Lower lobe of right lung (tissue), 2 donors: Measurements from ENCODE around the gene FFAR1. TPM values are rescaled to one million over a fixed set of nuclear protein-coding genes. Genes with fewer than 3 reads are reported as not detected.

ENCODE experiments used
- ATAC-seq, 2 donors: fragments of 200-7000 bp; cut with Tn5 transposase; one replicate each; pipeline ENCODE4 v1.9.1; 2020 to 2022; ENCODE audit warnings: mild to moderate bottlenecking in 2 of 2, moderate library complexity in 2 of 2
- DNase-seq: peaks from one replicate; pipeline ENCODE4 v3.0.0-alpha.2; 2020
- H3K27ac ChIP-seq: fragments of 200-600 bp; one replicate; pipeline ENCODE4 v1.8.0; 2022
- H3K27me3 ChIP-seq: fragments of 200-600 bp; one replicate; pipeline ENCODE4 v1.8.0; 2022; ENCODE audit warnings: low read depth
- H3K36me3 ChIP-seq: fragments of 200-600 bp; one replicate; pipeline ENCODE4 v1.8.0; 2022; ENCODE audit warnings: mild to moderate bottlenecking
- H3K4me1 ChIP-seq: fragments of 200-600 bp; one replicate; pipeline ENCODE4 v1.8.0; 2022
- H3K4me3 ChIP-seq: fragments of 200-600 bp; one replicate; pipeline ENCODE4 v1.8.0; 2022; ENCODE audit warnings: mild to moderate bottlenecking
- H3K9me3 ChIP-seq: fragments of 200-600 bp; one replicate; pipeline ENCODE4 v1.8.0; 2022
- intact Hi-C: fragments of 100-400 bp; cut with DNase I; formaldehyde crosslinking; loops from one replicate; pipeline ENCODE4 v1.11.0; 2022
- total RNA-seq: library from RNA; stranded (reverse); fragmentation: NEBNext Ultra II Directional; extraction: Animal tissue kit (Norgen Biotek cat#: 25700); gene quantifications from one replicate; pipeline ENCODE4 v1.2.1, GENCODE V29; 2021
- TF ChIP-seq, protein P1 (sequence below): fragments of 200-600 bp; IDR thresholded peaks from one replicate; pipeline ENCODE4 v1.8.0; 2022; ENCODE audit warnings: antibody characterized with exemption, mild to moderate bottlenecking
- donor health status: DM: no; HTN: yes; CAD: no; lungs with severe emphysema.

Gene FFAR1
- total RNA-seq, 1 donor from 2014 or later: not detected

DNA sequence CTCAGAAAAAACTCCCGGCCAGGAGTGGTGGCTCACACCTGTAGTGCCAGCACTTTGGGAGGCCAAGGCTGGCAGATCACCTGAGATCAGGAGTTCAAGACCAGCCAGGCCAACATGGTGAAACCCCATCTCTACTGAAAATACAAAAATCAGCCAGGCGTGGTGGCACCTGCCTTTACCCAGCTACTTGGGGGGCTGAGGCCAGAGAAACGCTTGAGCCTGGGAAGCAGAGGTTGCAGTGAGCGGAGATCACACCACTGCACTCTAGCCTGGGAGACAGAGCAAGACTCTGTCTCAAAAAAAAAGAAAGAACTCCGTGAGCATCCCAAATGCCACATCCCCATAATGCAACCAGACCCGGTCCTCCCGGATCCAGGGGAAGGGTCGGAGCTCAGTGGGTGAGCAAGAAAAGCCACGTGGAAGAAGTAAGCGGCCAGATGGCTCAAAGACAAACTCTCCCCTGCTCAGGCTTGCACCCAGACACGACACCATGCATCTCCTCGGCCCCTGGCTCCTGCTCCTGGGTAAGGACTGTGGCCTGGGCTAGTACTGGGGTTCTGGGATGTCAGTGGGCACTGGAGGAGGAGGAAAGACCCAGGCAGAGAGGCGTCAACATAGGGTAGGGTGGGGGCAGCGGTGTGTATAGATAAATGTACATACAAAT, 16.0 kb upstream of the FFAR1 start:
- no peak for DNase-seq
- no peaks in the 10 kb centered on the region for H3K9me3 ChIP-seq
- TF ChIP-seq, protein P1, sequence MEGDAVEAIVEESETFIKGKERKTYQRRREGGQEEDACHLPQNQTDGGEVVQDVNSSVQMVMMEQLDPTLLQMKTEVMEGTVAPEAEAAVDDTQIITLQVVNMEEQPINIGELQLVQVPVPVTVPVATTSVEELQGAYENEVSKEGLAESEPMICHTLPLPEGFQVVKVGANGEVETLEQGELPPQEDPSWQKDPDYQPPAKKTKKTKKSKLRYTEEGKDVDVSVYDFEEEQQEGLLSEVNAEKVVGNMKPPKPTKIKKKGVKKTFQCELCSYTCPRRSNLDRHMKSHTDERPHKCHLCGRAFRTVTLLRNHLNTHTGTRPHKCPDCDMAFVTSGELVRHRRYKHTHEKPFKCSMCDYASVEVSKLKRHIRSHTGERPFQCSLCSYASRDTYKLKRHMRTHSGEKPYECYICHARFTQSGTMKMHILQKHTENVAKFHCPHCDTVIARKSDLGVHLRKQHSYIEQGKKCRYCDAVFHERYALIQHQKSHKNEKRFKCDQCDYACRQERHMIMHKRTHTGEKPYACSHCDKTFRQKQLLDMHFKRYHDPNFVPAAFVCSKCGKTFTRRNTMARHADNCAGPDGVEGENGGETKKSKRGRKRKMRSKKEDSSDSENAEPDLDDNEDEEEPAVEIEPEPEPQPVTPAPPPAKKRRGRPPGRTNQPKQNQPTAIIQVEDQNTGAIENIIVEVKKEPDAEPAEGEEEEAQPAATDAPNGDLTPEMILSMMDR: no peak
- H3K27me3 ChIP-seq: peaks cover 26% of the 10 kb centered on the region
- intact Hi-C loops: no loop called here
- H3K4me1 ChIP-seq: no peaks in the 10 kb centered on the region
- H3K4me3 ChIP-seq: no peak overlapping the region
- no peak for ATAC-seq
- no peaks in the 10 kb centered on the region for H3K36me3 ChIP-seq
- H3K27ac ChIP-seq: no peak overlapping the region

DNA sequence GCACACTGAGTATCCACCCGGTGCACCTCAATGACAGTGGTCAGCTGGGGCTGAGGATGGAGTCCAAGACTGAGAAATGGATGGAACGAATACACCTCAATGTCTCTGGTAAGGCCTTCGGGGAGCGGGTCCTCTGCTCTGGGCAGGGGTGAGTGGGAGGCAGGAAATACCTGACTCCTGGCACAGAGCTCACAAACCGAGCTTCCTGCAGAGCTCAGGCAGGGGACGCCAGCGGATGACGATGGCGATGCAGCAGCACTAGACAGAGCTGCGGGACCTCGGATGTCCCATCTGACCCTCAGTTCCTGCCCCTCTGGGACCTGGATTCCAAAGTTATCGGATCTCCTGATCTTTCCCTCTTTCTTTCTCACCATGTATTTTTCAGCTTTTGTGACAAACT, 14.9 kb upstream of the FFAR1 start:
- Histone ChIP-seq H3K27me3 (peaks cover 26% of the 10 kb centered on the region), H3K9me3 (no peaks in the 10 kb centered on the region), H3K4me1 (no peaks in the 10 kb centered on the region), H3K36me3 (no peaks in the 10 kb centered on the region), H3K4me3 (no peak overlapping the region), H3K27ac (no peak overlapping the region)
- intact Hi-C loops: no loop called here
- ATAC-seq (no peak), DNase-seq (no peak)
- TF ChIP-seq, protein P1: no peak

DNA sequence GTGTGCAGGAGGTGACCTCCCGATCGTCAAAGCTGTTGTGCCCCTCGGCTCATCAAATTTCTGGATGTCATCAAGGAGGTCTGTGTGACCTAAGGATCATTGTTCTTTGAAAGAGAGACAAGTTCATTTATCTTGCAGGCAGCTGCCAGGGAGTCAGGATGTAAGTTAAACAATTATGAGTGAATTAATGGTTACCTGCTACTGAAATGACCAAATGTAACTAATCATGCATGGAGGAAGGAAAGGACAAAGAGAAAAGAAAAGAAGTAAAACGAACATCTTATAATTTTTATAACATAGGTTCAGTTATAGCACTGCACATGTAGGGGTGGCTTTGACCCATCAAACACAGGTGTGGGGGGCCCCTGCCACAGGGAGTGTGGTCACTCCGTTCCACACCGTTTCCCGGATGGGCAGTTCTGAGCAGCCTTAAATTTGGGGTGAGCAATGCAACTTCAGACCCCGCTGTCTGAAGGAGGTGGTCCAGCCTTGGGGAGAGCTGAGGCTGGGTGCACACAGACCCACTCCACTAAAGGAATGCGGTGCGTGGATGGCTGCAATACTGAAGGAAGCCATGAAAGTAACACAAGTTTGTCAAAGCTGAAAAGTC, 13.5 kb upstream of the FFAR1 start:
- no peak overlapping the region for H3K4me3 ChIP-seq
- no peak overlapping the region for H3K27ac ChIP-seq
- intact Hi-C loops: no loop called here
- no peak for DNase-seq
- ATAC-seq: no peak
- TF ChIP-seq, protein P1: no peak
- H3K36me3 ChIP-seq: no peaks in the 10 kb centered on the region
- no peaks in the 10 kb centered on the region for H3K9me3 ChIP-seq
- H3K27me3 ChIP-seq: peaks cover 26% of the 10 kb centered on the region
- H3K4me1 ChIP-seq: no peaks in the 10 kb centered on the region

DNA sequence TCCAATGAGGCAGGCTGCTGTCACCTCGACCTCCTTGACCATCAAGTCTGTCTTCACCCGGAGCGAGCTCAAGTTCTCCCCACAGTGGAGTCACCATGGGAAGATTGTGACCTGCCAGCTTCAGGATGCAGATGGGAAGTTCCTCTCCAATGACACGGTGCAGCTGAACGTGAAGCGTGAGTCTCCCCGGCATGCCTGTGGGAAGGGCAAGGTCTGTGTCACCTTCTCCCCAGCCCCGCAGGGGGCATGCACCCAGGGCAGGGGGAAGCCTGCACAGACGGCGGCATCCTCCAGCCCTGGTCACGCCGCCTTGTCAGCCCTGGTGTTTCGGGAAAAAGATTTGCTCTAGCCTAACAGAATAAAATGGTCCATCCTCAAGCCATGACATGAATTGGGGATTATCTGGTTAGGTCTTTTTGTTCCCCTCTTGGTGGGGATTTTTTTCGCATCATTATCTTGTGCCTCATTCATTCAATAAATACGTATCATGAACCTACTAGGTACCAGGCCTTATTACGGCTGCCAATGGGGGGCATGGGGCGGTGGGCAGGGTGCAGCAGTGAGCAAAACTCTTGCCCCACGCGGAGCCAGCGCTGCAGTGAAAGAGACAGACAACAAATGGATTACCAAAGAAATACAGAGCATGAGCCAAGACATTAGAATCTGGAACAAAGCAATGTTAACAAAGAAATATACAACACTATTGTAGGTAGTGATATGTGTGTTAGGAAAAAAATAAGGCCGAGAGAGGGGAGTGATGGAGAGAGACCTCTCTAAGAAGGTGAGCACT, 11.3 kb upstream of the FFAR1 start:
- DNase-seq (no peak), ATAC-seq (peak in 1 of 2 donors; percentile 10)
- Histone ChIP-seq H3K27me3 (peaks cover 15% of the 10 kb centered on the region), H3K36me3 (no peaks in the 10 kb centered on the region), H3K9me3 (no peaks in the 10 kb centered on the region), H3K27ac (no peak overlapping the region), H3K4me1 (no peaks in the 10 kb centered on the region), H3K4me3 (no peak overlapping the region)
- intact Hi-C loops: no loop called here
- TF ChIP-seq, protein P1: no peak

DNA sequence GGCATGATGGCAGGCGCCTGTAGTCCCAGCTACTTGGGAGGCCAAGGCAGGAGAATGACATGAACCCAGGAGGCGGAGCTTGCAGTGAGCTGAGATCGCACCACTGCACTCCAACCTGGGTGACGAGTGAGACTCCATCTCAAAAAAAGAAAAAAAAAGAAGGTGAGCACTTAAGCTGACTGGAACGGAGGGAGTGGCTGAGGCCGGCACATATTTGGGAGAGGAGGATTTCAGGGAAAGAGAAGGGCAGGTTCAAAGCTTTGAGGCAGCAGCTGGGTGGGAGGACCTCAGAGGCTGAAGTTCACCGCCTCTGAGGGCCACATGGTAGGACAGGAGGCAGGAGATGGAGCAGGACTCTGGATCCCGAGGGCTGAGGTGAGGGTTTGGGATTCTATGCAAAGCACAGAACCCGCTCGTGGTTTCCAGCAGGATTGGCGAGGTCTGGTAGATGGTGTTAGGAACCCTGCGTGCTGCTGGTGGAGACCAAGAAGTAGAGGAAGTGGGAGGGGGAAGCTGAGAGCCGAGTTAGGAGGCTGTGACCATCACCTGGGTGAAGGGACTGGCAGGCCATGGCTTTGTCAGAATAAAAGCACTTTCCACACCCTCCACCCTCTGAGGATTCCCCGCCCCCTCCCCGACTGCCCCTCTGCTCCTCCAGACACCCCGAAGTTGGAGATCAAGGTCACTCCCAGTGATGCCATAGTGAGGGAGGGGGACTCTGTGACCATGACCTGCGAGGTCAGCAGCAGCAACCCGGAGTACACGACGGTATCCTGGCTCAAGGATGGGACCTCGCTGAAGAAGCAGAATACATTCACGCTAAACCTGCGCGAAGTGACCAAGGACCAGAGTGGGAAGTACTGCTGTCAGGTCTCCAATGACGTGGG, 10.4 kb upstream of the FFAR1 start:
- Histone ChIP-seq H3K9me3 (no peaks in the 10 kb centered on the region), H3K4me1 (no peaks in the 10 kb centered on the region), H3K4me3 (no peak overlapping the region), H3K27ac (no peak overlapping the region), H3K36me3 (no peaks in the 10 kb centered on the region), H3K27me3 (peaks cover 7% of the 10 kb centered on the region)
- TF ChIP-seq, protein P1: no peak
- intact Hi-C loops: no loop called here
- ATAC-seq: peak in 1 of 2 donors; percentile 9
- DNase-seq: no peak
